H9 (cell line): ENCODE measurements around the gene PPP2R3B. TPM values are rescaled to one million over a fixed set of nuclear protein-coding genes. Genes with fewer than 3 reads are reported as not detected.

Experiments
- DNase-seq: peaks from one replicate; pipeline ENCODE4 v3.0.0-alpha.2; 2017
- H2AFZ ChIP-seq: one replicate; pipeline ENCODE4 v1.6.1; 2013; ENCODE audit warnings: mild to moderate bottlenecking, low read length, control low read depth, moderate library complexity
- H2AK5ac ChIP-seq: 2 replicates; pipeline ENCODE4 v1.6.1; 2013; ENCODE audit warnings: low read length, control low read depth, mixed read lengths; ENCODE audit not compliant: insufficient read length
- H2BK120ac ChIP-seq: one replicate; pipeline ENCODE4 v1.6.1; 2013; ENCODE audit warnings: low read depth, mild to moderate bottlenecking, low read length, control low read depth, inconsistent platforms; ENCODE audit not compliant: poor library complexity, severe bottlenecking
- H2BK12ac ChIP-seq: 2 replicates; pipeline ENCODE4 v1.6.1; 2013; ENCODE audit warnings: low read length, control low read depth, mixed read lengths, low read depth; ENCODE audit not compliant: insufficient read length
- H2BK15ac ChIP-seq: 2 replicates; pipeline ENCODE4 v1.6.1; 2013; ENCODE audit warnings: low read depth, low read length, control low read depth
- H2BK20ac ChIP-seq: one replicate; pipeline ENCODE4 v1.6.1; 2013; ENCODE audit warnings: low read depth, mild to moderate bottlenecking, low read length, control low read depth, inconsistent platforms; ENCODE audit not compliant: poor library complexity, severe bottlenecking
- H2BK5ac ChIP-seq: 2 replicates; pipeline ENCODE4 v1.6.1; 2013; ENCODE audit warnings: low read length, control low read depth, mixed read lengths; ENCODE audit not compliant: insufficient read length
- H3K14ac ChIP-seq: 2 replicates; pipeline ENCODE4 v1.6.1; 2013; ENCODE audit warnings: low read length, control low read depth; ENCODE audit not compliant: insufficient read depth
- H3K18ac ChIP-seq: 2 replicates; pipeline ENCODE4 v1.6.1; 2013; ENCODE audit warnings: low read depth, mild to moderate bottlenecking, mixed read lengths, low read length, control low read depth; ENCODE audit not compliant: insufficient read length
- H3K23ac ChIP-seq: 2 replicates; pipeline ENCODE4 v1.6.1; 2013; ENCODE audit warnings: low read length, control low read depth, mixed read lengths, low read depth; ENCODE audit not compliant: insufficient read length
- H3K23me2 ChIP-seq: 2 replicates; pipeline ENCODE4 v1.6.1; 2013; ENCODE audit warnings: low read depth, mild to moderate bottlenecking, mixed read lengths, low read length, control low read depth; ENCODE audit not compliant: insufficient read length, poor library complexity, severe bottlenecking
- H3K27ac ChIP-seq: 2 replicates; pipeline ENCODE4 v1.5.1; 2013; ENCODE audit warnings: low read length, control low read depth, mixed read lengths, low read depth; ENCODE audit not compliant: insufficient read length
- H3K27me3 ChIP-seq: 2 replicates; pipeline ENCODE4 v1.6.1; 2013; ENCODE audit warnings: low read length, control low read depth, inconsistent platforms; ENCODE audit not compliant: insufficient read depth
- H3K4ac ChIP-seq: 2 replicates; pipeline ENCODE4 v1.6.1; 2013; ENCODE audit warnings: low read depth, mild to moderate bottlenecking, control low read depth, inconsistent platforms, low read length, moderate library complexity
- H3K4me1 ChIP-seq: 2 replicates; pipeline ENCODE4 v1.6.1; 2013; ENCODE audit warnings: low read length, control low read depth, inconsistent platforms; ENCODE audit not compliant: insufficient read depth
- H3K4me2 ChIP-seq: 2 replicates; pipeline ENCODE4 v1.6.1; 2013; ENCODE audit warnings: low read length, control low read depth, mixed read lengths; ENCODE audit not compliant: insufficient read length, insufficient read depth
- H3K56ac ChIP-seq: 2 replicates; pipeline ENCODE4 v1.6.1; 2013; ENCODE audit warnings: low read depth, mild to moderate bottlenecking, mixed read lengths, low read length, control low read depth; ENCODE audit not compliant: insufficient read length
- H3K79me1 ChIP-seq: 2 replicates; pipeline ENCODE4 v1.6.1; 2013; ENCODE audit warnings: low read depth, mild to moderate bottlenecking, moderate library complexity, low read length, control low read depth, inconsistent platforms; ENCODE audit not compliant: insufficient read depth, poor library complexity, severe bottlenecking
- H3K79me2 ChIP-seq: 2 replicates; pipeline ENCODE4 v1.6.1; 2013; ENCODE audit warnings: low read length, control low read depth, inconsistent platforms; ENCODE audit not compliant: insufficient read depth
- H3K9ac ChIP-seq: 2 replicates; pipeline ENCODE4 v1.6.1; 2013; ENCODE audit warnings: low read length, control low read depth, mixed read lengths; ENCODE audit not compliant: insufficient read length; ENCODE audit errors: extremely low read depth
- H3K9me3 ChIP-seq: one replicate; pipeline ENCODE4 v1.6.1; 2013; ENCODE audit warnings: low read depth, low read length, inconsistent platforms; ENCODE audit not compliant: control insufficient read depth
- H3T11ph ChIP-seq: one replicate; pipeline ENCODE4 v1.6.1; 2013; ENCODE audit warnings: mild to moderate bottlenecking, low read length, control low read depth, inconsistent platforms
- H4K20me1 ChIP-seq: one replicate; pipeline ENCODE4 v1.6.1; 2013; ENCODE audit not compliant: control insufficient read depth, insufficient read length, insufficient read depth
- H4K5ac ChIP-seq: 2 replicates; pipeline ENCODE4 v1.6.1; 2013; ENCODE audit warnings: low read depth, mild to moderate bottlenecking, mixed read lengths, low read length, control low read depth; ENCODE audit not compliant: insufficient read length
- H4K8ac ChIP-seq: replicated peaks from 2 replicates; pipeline ENCODE4 v1.6.1; 2013; ENCODE audit warnings: low read length, control low read depth, mixed read lengths, low read depth; ENCODE audit not compliant: insufficient read length
- H4K91ac ChIP-seq: 2 replicates; pipeline ENCODE4 v1.6.1; 2013; ENCODE audit warnings: low read depth, mild to moderate bottlenecking, moderate library complexity, mixed read lengths, low read length, control low read depth; ENCODE audit not compliant: insufficient read length
- H3K27ac Mint-ChIP-seq, 3 experiments: 2 replicates in 2 of 3; 3 replicates in 1 of 3; pipeline ENCODE4 v1.8.0; 2020 to 2021; ENCODE audit warnings: mixed read lengths in 3 of 3, mild to moderate bottlenecking in 1 of 3, moderate library complexity in 1 of 3
- H3K27me3 Mint-ChIP-seq: 2 replicates; pipeline ENCODE4 v1.8.0; 2021; ENCODE audit warnings: low read depth, mild to moderate bottlenecking, moderate library complexity, mixed read lengths
- H3K36me3 Mint-ChIP-seq, 3 experiments: 2 replicates in 2 of 3; 3 replicates in 1 of 3; pipeline ENCODE4 v1.8.0; 2020 to 2021; ENCODE audit warnings: low read depth in 3 of 3, mixed read lengths in 3 of 3; ENCODE audit not compliant: insufficient read depth in 1 of 3
- H3K4me1 Mint-ChIP-seq, 2 experiments: 2 replicates each; pipeline ENCODE4 v1.8.0; 2020; ENCODE audit warnings: mixed read lengths in 2 of 2
- H3K4me3 Mint-ChIP-seq, 2 experiments: 2 replicates in 1 of 2; 3 replicates in 1 of 2; pipeline ENCODE4 v1.8.0; 2020 to 2021; ENCODE audit warnings: mild to moderate bottlenecking in 2 of 2, mixed read lengths in 2 of 2, moderate library complexity in 1 of 2
- H3K9me3 Mint-ChIP-seq, 2 experiments: 2 replicates in 1 of 2; 3 replicates in 1 of 2; pipeline ENCODE4 v1.8.0; 2020; ENCODE audit warnings: mild to moderate bottlenecking in 2 of 2, mixed read lengths in 2 of 2, moderate library complexity in 1 of 2
- CTCF ChIP-seq: fragments of 200-600 bp; sonication (generic); conservative IDR thresholded peaks from 3 replicates; pipeline ENCODE4 v1.8.0; 2021; ENCODE audit warnings: antibody characterized with exemption, mild to moderate bottlenecking
- WGBS: extraction: QIAGEN DNeasy Blood & Tissue Kit; methylation state at CpG from one replicate; pipeline ENCODE4 v1.1.7; 2013; ENCODE audit warnings: missing lambda C conversion rate, low lambda C conversion rate, mixed read lengths; ENCODE audit not compliant: insufficient read length; ENCODE audit errors: extremely low coverage; 5-methylcytosine and 5-hydroxymethylcytosine counted together
- total RNA-seq: library from RNA; stranded (reverse); gene quantifications from 2 replicates; pipeline ENCODE4 v1.2.1, GENCODE V29; 2021

The PPP2R3B gene
- total RNA-seq, 1 experiment from 2014 or later = 72.1 TPM

DNA sequence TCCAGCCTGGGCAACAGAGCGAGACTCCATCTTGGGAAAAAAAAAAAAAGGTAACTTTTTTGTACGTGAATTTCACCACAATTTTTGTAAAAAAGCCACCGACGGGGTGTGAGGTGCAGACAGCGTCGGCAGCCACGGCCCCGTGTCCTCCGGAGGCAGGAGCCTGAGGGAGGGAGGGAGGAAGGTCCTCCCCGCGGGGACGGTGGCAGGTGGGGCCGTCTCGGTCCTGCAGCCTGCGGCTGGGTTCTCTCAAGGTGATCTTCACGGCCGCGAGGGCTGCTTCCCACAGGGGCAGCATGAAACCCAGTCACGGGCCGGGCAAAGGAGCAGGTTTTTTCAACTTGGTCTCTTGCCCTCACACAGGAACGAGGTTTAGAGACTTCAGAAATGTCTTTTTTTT lies 91.6 kb downstream of the PPP2R3B start:
- H2BK120ac ChIP-seq = no peak overlapping the region
- no peak overlapping the region for H3K18ac ChIP-seq
- no peak overlapping the region for H3T11ph ChIP-seq
- no peak overlapping the region for H3K23ac ChIP-seq
- Mint-ChIP-seq H3K27ac (no peak overlapping the region), H3K4me1 (no peaks in the 10 kb centered on the region), H3K27me3 (no peaks in the 10 kb centered on the region), H3K9me3 (peaks cover 0 to 5% of the 10 kb centered on the region in 2 experiments; a peak in 2 of 5 replicates), H3K4me3 (no peak overlapping the region), H3K36me3 (peaks cover 67 to 80% (median 77%) of the 10 kb centered on the region in 3 experiments)
- no peak for TF ChIP-seq CTCF
- H2BK12ac ChIP-seq = no peak overlapping the region
- no peak overlapping the region for H3K9ac ChIP-seq
- no peaks in the 10 kb centered on the region for H3K27me3 ChIP-seq
- H3K4me2 ChIP-seq = no peak overlapping the region
- no peaks in the 10 kb centered on the region for H3K79me2 ChIP-seq
- H4K5ac ChIP-seq = no peak overlapping the region
- H2AK5ac ChIP-seq = no peak overlapping the region
- no peak overlapping the region; the same call in 1 of the 2 replicates for H3K14ac ChIP-seq
- H3K27ac ChIP-seq = no peak overlapping the region
- no peak overlapping the region for H2BK15ac ChIP-seq
- no peak overlapping the region for H2BK20ac ChIP-seq
- H2BK5ac ChIP-seq = no peak overlapping the region
- H4K8ac ChIP-seq = no peak overlapping the region
- H3K23me2 ChIP-seq = no peaks in the 10 kb centered on the region
- H2AFZ ChIP-seq = no peak overlapping the region
- WGBS = no CpG with 5 or more reads among the region's 21 CpGs
- H3K9me3 ChIP-seq = no peaks in the 10 kb centered on the region
- no peaks in the 10 kb centered on the region for H4K20me1 ChIP-seq
- H3K79me1 ChIP-seq = no peaks in the 10 kb centered on the region
- H3K4me1 ChIP-seq = no peaks in the 10 kb centered on the region
- no peak overlapping the region for H4K91ac ChIP-seq
- H3K56ac ChIP-seq = no peak overlapping the region
- H3K4ac ChIP-seq = no peak overlapping the region
- DNase-seq = no peak
